IPS-18a (cell line): ENCODE results near the gene RAPGEF4.
"Not testable (repeated sequence)": the region's sequence is repeated elsewhere in the genome, so short reads cannot be mapped to it uniquely, and the experiment has no call there.

Source experiments
- H3K27ac ChIP-seq: one replicate; pipeline ENCODE4 v1.5.1; 2013; ENCODE audit warnings: low read length
- H3K27me3 ChIP-seq: one replicate; pipeline ENCODE4 v1.6.1; 2013; ENCODE audit warnings: mild to moderate bottlenecking, low read length; ENCODE audit not compliant: control insufficient read depth, insufficient read depth
- H3K36me3 ChIP-seq: one replicate; pipeline ENCODE4 v1.6.1; 2013; ENCODE audit warnings: low read depth, low read length; ENCODE audit not compliant: control insufficient read depth
- H3K4me1 ChIP-seq: one replicate; pipeline ENCODE4 v1.6.1; 2013; ENCODE audit warnings: low read depth, low read length; ENCODE audit not compliant: control insufficient read depth
- H3K4me3 ChIP-seq: one replicate; pipeline ENCODE4 v1.5.1; 2013; ENCODE audit warnings: low read length
- H3K9ac ChIP-seq: one replicate; pipeline ENCODE4 v1.6.1; 2013; ENCODE audit warnings: mild to moderate bottlenecking, low read length, moderate library complexity
- H3K9me3 ChIP-seq: one replicate; pipeline ENCODE4 v1.6.1; 2013; ENCODE audit warnings: low read depth, low read length; ENCODE audit not compliant: control insufficient read depth

RAPGEF4 gene

GRCh38 chr2:172734711-172735581 lies 699 bp upstream of the RAPGEF4 start:
- Histone ChIP-seq H3K9ac (no peak overlapping the region), H3K27me3 (peaks cover 41% of the 10 kb centered on the region), H3K4me1 (no peaks in the 10 kb centered on the region), H3K36me3 (no peaks in the 10 kb centered on the region), H3K4me3 (peak overlapping the region; percentile 50), H3K27ac (no peak overlapping the region), H3K9me3 (no peaks in the 10 kb centered on the region)

DNA sequence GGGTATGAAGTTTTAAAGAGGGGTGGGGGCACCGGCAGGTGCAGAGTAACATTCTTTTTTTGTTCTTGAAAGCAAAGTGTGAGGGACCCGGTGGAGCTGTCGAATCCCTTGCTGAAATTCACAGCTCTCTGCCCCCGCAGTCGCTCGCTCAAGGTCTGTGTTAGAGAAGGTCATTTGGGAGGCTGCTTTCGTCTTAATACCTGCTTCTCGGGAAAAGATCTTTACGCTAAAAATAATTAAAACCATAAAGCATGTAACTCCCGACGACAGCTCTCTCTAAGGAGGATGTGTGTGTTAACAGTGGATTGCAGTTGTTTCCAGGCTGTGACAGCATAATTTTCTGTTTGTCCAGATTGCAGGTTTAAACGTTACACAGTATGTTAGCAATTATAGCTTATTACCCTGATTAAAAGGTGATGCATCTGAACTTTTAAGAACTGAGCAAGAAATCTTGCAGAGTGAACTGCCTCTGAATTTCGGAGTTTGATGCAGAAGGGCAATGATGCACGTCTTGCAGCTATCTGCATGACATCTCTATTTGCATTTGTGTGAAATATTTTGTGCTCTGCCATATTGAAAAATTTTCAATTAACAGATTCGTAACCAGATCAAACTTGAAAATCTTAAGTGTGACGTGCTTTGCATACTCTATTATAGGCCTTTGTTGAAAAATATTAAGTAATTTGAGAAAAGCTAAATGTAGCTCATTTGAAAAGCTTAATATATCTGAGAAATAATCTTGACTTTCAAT lies 954 bp downstream of the RAPGEF4 start:
- no peaks in the 10 kb centered on the region for H3K9me3 ChIP-seq
- no peak overlapping the region for H3K27ac ChIP-seq
- no peaks in the 10 kb centered on the region for H3K36me3 ChIP-seq
- H3K27me3 ChIP-seq, result peaks cover 41% of the 10 kb centered on the region
- H3K9ac ChIP-seq, result peak overlapping the region; percentile 68
- no peaks in the 10 kb centered on the region for H3K4me1 ChIP-seq
- peak overlapping the region; percentile 76 for H3K4me3 ChIP-seq

GRCh38 chr2:172739661-172740266 lies 4.1 kb downstream of the RAPGEF4 start:
- H3K9me3 ChIP-seq, result no peaks in the 10 kb centered on the region
- no peaks in the 10 kb centered on the region for H3K36me3 ChIP-seq
- H3K27me3 ChIP-seq, result peaks cover 33% of the 10 kb centered on the region
- no peak overlapping the region for H3K4me3 ChIP-seq
- H3K27ac ChIP-seq, result no peak overlapping the region
- peaks cover 4% of the 10 kb centered on the region for H3K4me1 ChIP-seq
- no peak overlapping the region for H3K9ac ChIP-seq

DNA sequence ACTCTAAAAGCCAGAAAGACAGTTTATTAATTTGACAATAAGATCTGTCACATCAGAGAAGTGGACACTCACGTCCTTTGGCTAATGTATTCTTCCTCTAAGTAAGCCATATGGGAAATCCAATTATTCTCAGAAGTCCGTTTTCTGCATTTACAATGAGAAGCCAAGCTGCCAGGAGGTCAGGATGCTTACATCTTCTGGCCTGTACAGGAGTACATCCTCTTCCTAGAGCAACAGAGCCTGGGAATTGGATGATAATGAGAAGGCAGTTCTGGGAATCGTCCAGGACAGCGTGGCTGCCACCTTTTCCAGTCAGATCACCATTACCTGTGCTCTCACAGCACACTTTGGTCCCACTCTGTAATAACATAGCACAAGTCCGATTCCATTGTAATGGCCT lies 5.2 kb downstream of the RAPGEF4 start:
- H3K9ac ChIP-seq, result no peak overlapping the region
- H3K27me3 ChIP-seq, result peaks cover 26% of the 10 kb centered on the region
- no peak overlapping the region for H3K4me3 ChIP-seq
- no peaks in the 10 kb centered on the region for H3K9me3 ChIP-seq
- peaks cover 4% of the 10 kb centered on the region for H3K4me1 ChIP-seq
- no peak overlapping the region for H3K27ac ChIP-seq
- H3K36me3 ChIP-seq, result no peaks in the 10 kb centered on the region

DNA sequence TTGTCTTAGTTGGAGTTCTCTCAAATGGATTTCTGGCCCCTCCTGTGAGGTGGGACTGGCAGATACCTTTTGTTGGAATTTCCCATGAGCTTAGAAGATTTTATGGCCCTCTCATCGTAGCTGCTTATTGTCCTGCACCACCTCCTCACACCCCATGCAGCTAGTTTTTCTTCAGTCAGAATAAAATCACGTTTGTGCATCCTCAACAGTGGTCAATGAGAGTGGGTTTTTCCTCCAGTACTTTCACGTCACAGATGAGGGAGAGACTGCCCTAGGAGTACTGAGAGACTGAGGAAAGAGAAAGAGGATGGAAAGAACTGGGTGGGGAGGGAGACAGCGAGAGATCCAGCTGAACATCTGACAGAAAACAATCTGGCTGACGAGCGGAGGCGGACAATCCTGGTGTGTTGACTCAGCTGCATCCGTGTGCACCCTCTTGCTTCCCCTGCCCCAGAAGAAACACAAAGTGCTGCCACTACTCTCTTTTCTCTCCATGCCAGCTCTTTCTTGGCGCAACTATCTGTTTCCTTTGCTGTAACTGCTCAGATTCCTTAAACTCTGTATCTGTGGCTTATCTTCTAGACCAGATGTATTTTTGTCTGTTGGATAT lies 7.4 kb downstream of the RAPGEF4 start:
- H3K27me3 ChIP-seq, result peaks cover 5% of the 10 kb centered on the region
- H3K27ac ChIP-seq, result no peak overlapping the region
- H3K4me1 ChIP-seq, result peaks cover 4% of the 10 kb centered on the region
- H3K9me3 ChIP-seq, result no peaks in the 10 kb centered on the region
- no peak overlapping the region for H3K9ac ChIP-seq
- no peak overlapping the region for H3K4me3 ChIP-seq
- no peaks in the 10 kb centered on the region for H3K36me3 ChIP-seq

- Histone ChIP-seq H3K4me1 (peaks cover 4% of the 10 kb centered on the region), H3K9ac (no peak overlapping the region), H3K27ac (no peak overlapping the region), H3K9me3 (no peaks in the 10 kb centered on the region), H3K27me3 (no peaks in the 10 kb centered on the region), H3K36me3 (no peaks in the 10 kb centered on the region), H3K4me3 (no peak overlapping the region)
Observed at GRCh38 chr2:172743898-172744297, 8.3 kb downstream of the RAPGEF4 start.

GRCh38 chr2:172745636-172746035 lies 10.0 kb downstream of the RAPGEF4 start:
- Histone ChIP-seq H3K9ac (no peak overlapping the region), H3K9me3 (no peaks in the 10 kb centered on the region), H3K36me3 (no peaks in the 10 kb centered on the region), H3K27me3 (no peaks in the 10 kb centered on the region), H3K4me3 (no peak overlapping the region), H3K27ac (no peak overlapping the region), H3K4me1 (peaks cover 4% of the 10 kb centered on the region)

DNA sequence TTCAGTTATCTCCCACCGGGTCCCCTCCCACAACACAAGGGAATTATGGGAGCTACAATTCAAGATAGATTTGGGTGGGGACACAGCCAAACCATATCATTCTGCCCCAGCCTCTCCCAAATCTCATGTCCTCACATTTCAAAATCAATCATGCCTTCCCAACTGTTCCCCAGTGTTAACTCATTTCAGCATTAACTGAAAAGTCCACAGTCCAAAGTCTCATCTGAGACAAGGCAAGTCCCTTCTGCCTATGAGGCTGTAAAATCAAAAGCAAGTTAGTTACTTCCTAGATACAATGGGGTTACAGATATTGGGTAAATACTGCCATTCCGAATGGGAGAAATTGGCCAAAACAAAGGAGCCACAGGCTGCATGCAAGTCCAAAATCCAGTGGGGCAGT lies 12.9 kb downstream of the RAPGEF4 start:
- H3K9me3 ChIP-seq, H3K4me1 ChIP-seq, H3K36me3 ChIP-seq, H3K27ac ChIP-seq, H3K9ac ChIP-seq, H3K4me3 ChIP-seq, H3K27me3 ChIP-seq: not testable (repeated sequence)

- no peak overlapping the region for H3K9ac ChIP-seq
- H3K4me3 ChIP-seq, result no peak overlapping the region
- no peak overlapping the region for H3K27ac ChIP-seq
- no peaks in the 10 kb centered on the region for H3K9me3 ChIP-seq
- H3K27me3 ChIP-seq, result no peaks in the 10 kb centered on the region
- no peaks in the 10 kb centered on the region for H3K36me3 ChIP-seq
- H3K4me1 ChIP-seq, result no peaks in the 10 kb centered on the region
Observed at GRCh38 chr2:172749388-172749787, 13.7 kb downstream of the RAPGEF4 start.

DNA sequence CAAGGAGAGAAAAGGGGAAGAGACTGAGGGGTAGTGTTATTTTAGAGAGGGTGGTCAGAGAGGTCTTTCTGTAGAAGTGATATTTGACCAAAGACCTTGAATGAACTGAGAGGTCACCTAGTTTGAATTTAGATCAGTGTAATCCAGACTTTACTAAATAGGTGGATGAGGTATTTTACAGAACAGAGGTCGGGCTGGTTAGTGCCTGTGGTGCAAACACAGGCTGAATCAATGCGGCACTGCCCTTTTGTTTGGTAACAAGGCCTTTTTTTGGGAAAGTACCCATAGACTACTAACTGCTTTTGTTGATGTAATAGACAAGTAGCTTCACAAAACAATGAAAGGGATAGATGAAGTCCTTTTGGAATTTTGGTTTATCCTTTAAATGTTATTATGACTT lies 15.9 kb downstream of the RAPGEF4 start:
- Histone ChIP-seq H3K4me1 (no peaks in the 10 kb centered on the region), H3K9ac (no peak overlapping the region), H3K27ac (no peak overlapping the region), H3K4me3 (no peak overlapping the region), H3K9me3 (no peaks in the 10 kb centered on the region), H3K27me3 (no peaks in the 10 kb centered on the region), H3K36me3 (no peaks in the 10 kb centered on the region)

DNA sequence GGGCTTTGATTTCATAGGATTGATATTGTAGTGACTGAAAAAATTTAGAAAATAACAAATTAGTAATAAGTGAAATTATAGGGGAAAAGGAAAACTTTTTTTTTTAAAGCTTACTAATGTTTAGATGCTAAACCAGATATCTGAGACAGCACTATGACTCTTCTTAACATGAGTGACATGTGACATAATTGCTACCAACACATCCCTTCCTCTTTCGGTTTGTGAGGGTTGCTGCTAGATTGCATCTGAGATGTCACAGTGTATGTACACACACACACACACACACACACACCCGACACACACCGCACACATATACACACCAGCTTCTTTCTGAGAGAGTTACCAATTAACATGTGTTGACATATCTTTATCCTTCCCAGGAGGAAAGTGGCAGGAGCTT lies 18.0 kb downstream of the RAPGEF4 start:
- no peak overlapping the region for H3K27ac ChIP-seq
- no peaks in the 10 kb centered on the region for H3K4me1 ChIP-seq
- H3K36me3 ChIP-seq, result no peaks in the 10 kb centered on the region
- H3K4me3 ChIP-seq, result no peak overlapping the region
- no peak overlapping the region for H3K9ac ChIP-seq
- no peaks in the 10 kb centered on the region for H3K9me3 ChIP-seq
- no peaks in the 10 kb centered on the region for H3K27me3 ChIP-seq
